ENCODE results near the gene TTC7B.

The TTC7B gene

GRCh38 chr14:90538716-90539495 is 277.3 kb downstream of the TTC7B start:
- TF ChIP-seq ZBTB7A (IDR thresholded peaks at IDR 0.05; ENCODE audit: low read depth) (no peak), EGR1 (IDR thresholded peaks at IDR 0.05) (no peak), CREB1 (IDR thresholded peaks at IDR 0.05; ENCODE audit: low read depth) (no peak), TCF12 (IDR thresholded peaks at IDR 0.05; ENCODE audit: low read depth) (no peak), NFIC (IDR thresholded peaks at IDR 0.05) (no peak), CEBPB (IDR thresholded peaks at IDR 0.05) (no peak), EP300 (IDR thresholded peaks at IDR 0.05; ENCODE audit: borderline replicate concordance) (no peak)
- TF ChIP-seq, protein P1, sequence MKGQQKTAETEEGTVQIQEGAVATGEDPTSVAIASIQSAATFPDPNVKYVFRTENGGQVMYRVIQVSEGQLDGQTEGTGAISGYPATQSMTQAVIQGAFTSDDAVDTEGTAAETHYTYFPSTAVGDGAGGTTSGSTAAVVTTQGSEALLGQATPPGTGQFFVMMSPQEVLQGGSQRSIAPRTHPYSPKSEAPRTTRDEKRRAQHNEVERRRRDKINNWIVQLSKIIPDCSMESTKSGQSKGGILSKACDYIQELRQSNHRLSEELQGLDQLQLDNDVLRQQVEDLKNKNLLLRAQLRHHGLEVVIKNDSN (IDR thresholded peaks at IDR 0.05): peak; percentile 76

- TF ChIP-seq ZBTB7A (IDR thresholded peaks at IDR 0.05; ENCODE audit: low read depth) (no peak), EP300 (IDR thresholded peaks at IDR 0.05; ENCODE audit: borderline replicate concordance) (no peak), TAF1 (IDR thresholded peaks at IDR 0.05; ENCODE audit: low read depth) (no peak), CREB1 (IDR thresholded peaks at IDR 0.05; ENCODE audit: low read depth) (no peak), YY1 (IDR thresholded peaks at IDR 0.05; ENCODE audit: low read depth) (no peak), NFIC (IDR thresholded peaks at IDR 0.05) (no peak), TEAD4 (IDR thresholded peaks at IDR 0.05) (no peak), FOXM1 (IDR thresholded peaks at IDR 0.05; ENCODE audit: borderline replicate concordance, low read depth) (no peak), CEBPB (IDR thresholded peaks at IDR 0.05) (no peak), MAX (IDR thresholded peaks at IDR 0.05) (no peak), TCF12 (IDR thresholded peaks at IDR 0.05; ENCODE audit: low read depth) (no peak)
- TF ChIP-seq, protein P1 (IDR thresholded peaks at IDR 0.05): no peak
- TF ChIP-seq, protein P2, sequence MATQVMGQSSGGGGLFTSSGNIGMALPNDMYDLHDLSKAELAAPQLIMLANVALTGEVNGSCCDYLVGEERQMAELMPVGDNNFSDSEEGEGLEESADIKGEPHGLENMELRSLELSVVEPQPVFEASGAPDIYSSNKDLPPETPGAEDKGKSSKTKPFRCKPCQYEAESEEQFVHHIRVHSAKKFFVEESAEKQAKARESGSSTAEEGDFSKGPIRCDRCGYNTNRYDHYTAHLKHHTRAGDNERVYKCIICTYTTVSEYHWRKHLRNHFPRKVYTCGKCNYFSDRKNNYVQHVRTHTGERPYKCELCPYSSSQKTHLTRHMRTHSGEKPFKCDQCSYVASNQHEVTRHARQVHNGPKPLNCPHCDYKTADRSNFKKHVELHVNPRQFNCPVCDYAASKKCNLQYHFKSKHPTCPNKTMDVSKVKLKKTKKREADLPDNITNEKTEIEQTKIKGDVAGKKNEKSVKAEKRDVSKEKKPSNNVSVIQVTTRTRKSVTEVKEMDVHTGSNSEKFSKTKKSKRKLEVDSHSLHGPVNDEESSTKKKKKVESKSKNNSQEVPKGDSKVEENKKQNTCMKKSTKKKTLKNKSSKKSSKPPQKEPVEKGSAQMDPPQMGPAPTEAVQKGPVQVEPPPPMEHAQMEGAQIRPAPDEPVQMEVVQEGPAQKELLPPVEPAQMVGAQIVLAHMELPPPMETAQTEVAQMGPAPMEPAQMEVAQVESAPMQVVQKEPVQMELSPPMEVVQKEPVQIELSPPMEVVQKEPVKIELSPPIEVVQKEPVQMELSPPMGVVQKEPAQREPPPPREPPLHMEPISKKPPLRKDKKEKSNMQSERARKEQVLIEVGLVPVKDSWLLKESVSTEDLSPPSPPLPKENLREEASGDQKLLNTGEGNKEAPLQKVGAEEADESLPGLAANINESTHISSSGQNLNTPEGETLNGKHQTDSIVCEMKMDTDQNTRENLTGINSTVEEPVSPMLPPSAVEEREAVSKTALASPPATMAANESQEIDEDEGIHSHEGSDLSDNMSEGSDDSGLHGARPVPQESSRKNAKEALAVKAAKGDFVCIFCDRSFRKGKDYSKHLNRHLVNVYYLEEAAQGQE (IDR thresholded peaks at IDR 0.05; ENCODE audit: low read depth): no peak
These were observed 278.1 kb downstream of the TTC7B start for GRCh38 chr14:90538095-90538494.

DNA sequence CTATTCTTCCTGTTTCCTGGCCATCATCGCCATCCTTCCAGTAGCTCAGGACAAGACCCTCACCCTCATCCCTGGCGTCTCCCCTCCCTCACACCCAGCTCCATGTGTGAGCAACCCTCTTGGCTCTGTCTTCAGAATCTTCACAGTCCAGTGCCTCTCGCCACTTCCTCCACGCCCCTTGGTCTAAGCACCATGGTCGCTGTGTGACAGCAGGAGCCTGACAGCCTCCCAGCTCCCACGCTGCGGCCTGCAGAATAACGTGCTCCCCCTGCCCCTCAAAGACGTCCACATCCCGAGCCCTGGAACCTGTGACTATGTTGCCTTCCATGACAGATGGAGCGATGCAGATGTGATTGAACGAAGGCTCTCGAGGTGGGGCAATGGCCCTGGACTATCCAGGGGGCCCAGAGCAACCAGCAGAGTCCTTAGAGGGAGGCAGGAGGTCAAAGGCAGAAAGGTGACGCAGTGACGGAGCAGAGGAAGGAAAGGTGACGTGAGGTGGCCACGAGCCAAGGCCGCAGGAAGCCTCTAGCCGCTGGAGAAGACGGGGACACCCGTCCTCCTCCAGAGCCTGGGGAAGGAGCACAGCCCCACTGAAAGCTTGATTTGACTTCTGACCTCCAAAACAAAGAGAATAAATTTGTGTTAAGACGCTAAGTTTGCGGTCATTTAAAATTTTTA is 279.6 kb downstream of the TTC7B start:
- TF ChIP-seq CREB1 (IDR thresholded peaks at IDR 0.05; ENCODE audit: low read depth) (no peak), EGR1 (IDR thresholded peaks at IDR 0.05) (no peak; the same call in 1 of the 2 replicates), TEAD4 (IDR thresholded peaks at IDR 0.05) (peak; percentile 34; the same call in 1 of the 2 replicates), FOXM1 (IDR thresholded peaks at IDR 0.05; ENCODE audit: borderline replicate concordance, low read depth) (no peak), TAF1 (IDR thresholded peaks at IDR 0.05; ENCODE audit: low read depth) (no peak), EP300 (IDR thresholded peaks at IDR 0.05; ENCODE audit: borderline replicate concordance) (peak; percentile 80; the same call in 1 of the 2 replicates), NFIC (IDR thresholded peaks at IDR 0.05) (peak; percentile 85), YY1 (IDR thresholded peaks at IDR 0.05; ENCODE audit: low read depth) (no peak), TCF12 (IDR thresholded peaks at IDR 0.05; ENCODE audit: low read depth) (peak; percentile 83; the same call in 1 of the 2 replicates), CEBPB (IDR thresholded peaks at IDR 0.05) (no peak), RAD21 (IDR thresholded peaks at IDR 0.05; ENCODE audit: low read depth) (no peak), MAX (IDR thresholded peaks at IDR 0.05) (peak; percentile 80), ZBTB7A (IDR thresholded peaks at IDR 0.05; ENCODE audit: low read depth) (peak; percentile 90)
- TF ChIP-seq, protein P1 (IDR thresholded peaks at IDR 0.05): no peak
- TF ChIP-seq, protein P2 (IDR thresholded peaks at IDR 0.05; ENCODE audit: low read depth): no peak

GRCh38 chr14:90536092-90536491 is 280.1 kb downstream of the TTC7B start:
- TF ChIP-seq NFIC (IDR thresholded peaks at IDR 0.05) (no peak), EGR1 (IDR thresholded peaks at IDR 0.05) (0 out of 2 replicates have a peak, but pooled peaks have one; percentile 20), CREB1 (IDR thresholded peaks at IDR 0.05; ENCODE audit: low read depth) (no peak), RAD21 (IDR thresholded peaks at IDR 0.05; ENCODE audit: low read depth) (peak; percentile 2; the same call in 1 of the 2 replicates)
